COR-L47 (cell line): Measurements from ENCODE around the gene WLS.
"Not testable (repeated sequence)": the region's sequence is repeated elsewhere in the genome, so short reads cannot be mapped to it uniquely, and the experiment has no call there.

Experiments
- DNase-seq: peaks from one replicate; lab custom pipeline; 2025; lab: John Stamatoyannopoulos, UW

WLS gene

DNA sequence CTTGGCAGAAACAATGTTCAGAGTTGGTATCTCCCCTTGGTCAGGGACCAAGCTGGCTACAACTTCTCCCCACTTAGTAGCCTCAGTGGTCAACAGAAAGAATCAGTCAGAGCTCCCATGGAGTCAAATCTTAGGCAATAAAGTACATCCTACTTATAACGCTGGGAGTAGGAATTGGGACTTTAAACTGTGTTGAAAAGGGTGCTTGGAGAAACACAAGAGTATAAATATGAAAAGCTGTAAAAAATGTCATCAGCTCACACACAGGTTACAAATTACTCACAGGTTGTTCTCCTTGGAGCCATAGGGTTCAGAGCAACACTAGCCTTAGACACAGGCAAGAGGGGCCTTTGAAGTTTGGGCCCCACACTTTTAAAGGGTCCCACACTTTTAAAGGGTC, 67.4 kb downstream of the WLS start:
- DNase-seq: no peak

DNA sequence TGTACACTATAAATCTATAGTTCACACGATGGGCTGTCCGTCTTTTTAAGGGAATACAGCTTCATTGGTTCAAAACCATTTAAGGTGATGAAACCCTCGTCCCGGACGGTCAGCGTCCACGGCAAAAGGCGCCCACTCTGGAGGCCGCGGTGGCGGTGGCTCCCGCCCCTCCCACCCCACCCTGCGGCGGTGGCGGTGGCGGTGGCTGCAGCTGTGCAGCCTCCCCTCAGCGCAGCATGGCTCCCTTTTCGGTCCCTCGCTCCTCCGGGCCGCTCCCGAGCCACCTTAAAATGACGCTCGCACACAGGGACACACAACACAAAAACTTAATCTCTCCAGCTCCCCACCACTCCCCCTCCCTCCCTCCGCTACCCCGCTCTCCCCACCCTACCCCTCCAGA, 69.1 kb downstream of the WLS start:
- DNase-seq: no peak

DNA sequence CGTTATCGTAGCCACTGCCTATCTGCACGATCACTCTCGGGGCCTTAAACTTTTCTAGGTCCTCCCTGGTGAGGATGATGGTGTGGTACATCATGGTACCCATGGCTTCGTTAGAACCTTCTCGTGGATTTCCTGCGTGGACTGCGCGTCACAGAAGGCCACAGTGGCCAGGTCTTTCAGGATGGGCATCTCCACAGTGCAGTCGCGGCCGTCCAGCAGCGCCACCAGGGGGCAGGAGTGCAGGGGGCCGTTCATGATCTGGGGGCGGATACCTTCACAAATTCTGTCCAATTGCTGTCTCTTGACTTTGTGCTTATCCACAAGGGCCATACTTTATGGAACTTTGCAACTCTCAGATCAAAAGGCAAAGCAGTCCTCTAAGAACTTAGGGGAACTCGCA, 69.6 kb downstream of the WLS start:
- no peak for DNase-seq

DNA sequence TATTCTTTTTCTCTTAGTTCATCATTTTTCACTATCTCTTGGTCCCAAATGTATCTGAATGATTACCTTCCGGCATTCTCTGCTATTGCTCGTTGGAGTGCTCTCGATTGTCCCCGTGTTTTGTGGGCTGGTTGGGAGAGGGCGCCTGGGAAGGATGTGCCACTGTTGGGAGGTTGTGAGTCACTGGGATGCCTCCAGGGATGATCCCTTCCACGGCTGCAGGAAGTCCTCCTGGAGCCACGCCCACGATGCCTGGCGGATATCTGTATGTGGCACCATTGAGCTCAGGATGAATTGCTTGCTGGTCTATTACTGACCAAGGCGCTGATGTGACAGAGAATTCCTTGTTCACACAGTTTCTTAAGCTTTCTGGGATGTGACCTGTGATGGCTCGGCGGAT, 70.7 kb downstream of the WLS start:
- DNase-seq: not testable (repeated sequence)

DNA sequence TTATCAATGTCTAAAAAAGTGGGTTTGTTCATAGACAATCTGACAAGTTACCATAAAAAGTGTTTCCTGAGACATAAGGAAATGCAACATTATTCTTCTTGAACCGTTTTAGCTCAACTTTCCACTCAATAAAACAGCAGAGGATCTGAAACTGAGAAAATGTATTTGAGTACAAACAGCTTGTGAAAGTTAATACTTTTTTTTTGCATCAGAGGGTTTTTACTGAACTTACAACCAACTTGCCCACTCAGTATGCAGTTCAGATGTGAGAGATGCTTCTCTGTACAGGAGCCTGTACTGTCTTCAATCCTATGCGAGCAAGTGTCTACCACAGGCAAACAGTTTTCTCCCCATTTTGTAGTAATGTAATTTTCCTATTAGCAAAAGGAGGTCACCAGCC, 71.4 kb downstream of the WLS start:
- not testable (repeated sequence) for DNase-seq

DNA sequence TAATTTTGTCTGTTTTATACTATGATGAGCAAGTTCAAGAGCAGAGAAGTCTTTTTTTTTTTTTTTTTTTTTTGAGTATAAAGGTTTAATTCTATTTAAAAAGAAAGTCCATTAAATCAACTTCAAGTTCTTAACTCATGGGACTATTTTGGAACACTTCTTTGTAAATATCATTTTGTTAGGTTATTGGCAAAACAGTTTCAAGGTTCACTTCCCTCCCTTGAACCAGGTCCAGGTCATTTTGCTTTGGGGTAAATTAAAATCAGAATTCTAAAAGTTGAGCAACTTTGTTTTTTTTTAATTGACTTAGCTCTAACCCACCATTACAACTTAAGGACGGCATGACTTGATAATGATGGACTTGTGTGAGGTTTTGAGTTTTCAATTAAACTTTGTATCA, 72.3 kb downstream of the WLS start:
- DNase-seq: no peak

DNA sequence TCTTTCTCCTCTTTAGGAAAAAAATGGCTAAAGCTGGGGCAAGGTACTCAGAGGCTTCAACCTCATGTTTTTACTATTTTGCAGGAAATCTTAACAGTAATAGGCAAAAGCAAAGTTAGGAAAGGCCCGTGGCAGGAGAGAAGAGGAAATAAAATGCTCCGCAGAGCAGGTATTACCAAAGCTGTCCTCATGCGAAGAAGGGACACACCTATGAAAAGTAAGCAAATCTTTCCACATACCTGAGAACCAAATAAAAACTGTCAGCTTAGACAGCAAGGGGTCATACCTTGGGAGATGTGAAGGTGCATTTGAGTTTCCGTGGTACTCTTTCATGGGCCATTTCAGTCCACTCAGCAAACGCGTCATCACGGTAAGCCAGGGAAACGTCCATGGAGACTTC, 73.5 kb downstream of the WLS start:
- DNase-seq: no peak

DNA sequence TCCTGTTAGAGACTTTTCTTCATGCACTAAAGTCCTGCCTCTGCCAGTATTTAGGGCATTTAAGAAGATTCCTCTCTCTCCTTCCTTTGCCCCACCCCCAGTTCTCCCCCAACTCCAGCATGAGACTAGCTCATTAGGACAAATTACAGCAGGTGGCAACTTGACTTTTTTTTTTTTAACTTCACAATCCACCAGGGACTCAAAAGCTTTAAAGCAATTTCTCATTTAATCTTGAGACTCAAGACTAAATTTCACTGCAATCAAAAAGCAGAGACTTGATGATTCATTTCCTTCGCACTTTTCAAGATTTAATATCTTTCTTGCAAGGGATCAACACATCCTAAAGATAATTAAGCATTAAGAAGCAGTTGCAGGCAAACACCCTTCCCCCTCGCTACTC, 74.9 kb downstream of the WLS start:
- DNase-seq: no peak

DNA sequence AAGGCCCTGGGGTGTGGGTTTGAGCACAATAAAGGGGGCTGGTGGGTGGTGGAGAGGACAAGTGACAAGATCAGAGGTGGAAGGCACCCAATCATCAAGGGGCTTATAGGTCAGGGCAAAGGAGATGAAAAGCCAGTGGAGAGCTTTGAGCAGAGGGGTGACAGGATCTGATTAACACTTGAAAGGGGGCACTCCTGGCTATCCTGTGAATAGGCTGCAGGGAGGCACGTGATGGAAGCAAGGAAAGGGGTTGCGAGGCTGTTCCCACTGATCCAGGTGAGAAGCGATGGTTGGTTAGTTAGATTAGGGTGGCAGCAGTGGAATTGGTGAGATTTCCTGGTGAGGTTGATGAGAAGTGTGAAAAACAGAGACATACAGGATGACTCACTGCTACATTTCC, 80.6 kb downstream of the WLS start:
- DNase-seq: no peak

DNA sequence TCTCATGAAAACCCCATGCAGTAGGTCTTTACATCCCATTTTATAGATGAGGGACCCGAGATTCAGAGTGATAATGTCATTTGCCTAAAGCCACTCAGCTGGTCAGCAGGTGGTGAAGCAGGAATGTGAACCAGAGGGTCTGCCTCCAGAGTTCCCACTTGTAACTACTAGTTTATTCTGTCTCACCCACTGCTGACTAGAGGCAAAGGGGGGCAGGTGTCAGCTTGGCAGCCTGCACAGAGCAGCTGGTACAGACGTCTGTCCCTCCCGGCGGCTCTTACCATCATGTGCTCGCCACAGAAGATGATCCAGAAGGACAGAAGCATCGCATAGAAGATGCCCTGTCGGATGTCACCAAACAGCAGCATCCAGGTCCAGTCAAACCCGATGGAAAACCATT, 82.4 kb downstream of the WLS start:
- DNase-seq: no peak

DNA sequence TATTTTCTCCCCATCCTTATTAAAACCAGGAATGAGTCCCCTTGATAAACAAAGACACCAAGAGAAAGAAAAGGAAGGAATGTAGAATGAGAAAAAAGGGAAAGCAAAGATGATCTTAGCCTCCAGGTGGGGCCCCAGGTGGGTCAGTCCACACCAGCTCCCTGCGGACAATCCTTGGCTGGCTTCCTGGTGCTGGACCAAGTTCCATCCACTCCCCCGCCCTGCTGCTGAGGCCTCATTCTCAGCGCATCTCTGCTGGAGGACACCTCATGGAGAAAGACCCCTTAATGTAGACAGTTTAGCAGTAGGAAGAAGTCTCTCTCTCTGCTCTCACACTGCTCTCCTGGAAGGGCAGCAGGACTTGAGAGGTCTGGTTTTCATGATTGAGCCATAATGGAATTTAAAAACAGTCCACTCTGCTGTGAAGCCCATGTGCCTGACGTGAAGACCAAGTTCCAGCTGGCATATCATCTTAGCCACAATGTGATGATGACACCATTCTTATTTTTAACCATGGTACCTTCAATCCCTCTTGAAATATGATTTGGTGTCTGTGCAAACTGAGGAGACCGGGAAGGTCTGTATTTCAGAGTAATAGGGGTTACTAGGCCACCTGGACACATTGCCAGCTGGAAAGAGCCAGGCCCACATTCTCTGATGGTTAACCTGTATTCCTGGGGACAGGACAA, 83.1 kb downstream of the WLS start:
- DNase-seq: no peak

DNA sequence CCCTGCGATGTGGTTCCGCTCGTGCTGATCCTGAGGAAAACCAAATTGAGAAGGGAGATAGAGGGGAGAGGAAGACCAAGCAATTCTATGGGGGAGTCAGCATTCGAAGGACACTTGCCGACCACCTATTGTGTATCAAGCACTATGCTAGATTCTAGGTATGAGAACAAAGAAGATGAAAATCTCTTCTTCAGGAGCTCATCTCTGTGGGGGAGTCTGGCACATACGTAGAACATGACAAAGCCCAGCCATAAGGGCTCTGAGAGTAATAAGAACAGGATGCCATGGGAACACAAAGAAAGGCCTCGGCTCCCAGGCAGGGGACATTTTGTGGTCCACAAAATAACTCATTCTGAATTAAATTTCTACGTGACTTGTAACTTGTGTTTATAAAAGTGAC, 83.7 kb downstream of the WLS start:
- no peak for DNase-seq

DNA sequence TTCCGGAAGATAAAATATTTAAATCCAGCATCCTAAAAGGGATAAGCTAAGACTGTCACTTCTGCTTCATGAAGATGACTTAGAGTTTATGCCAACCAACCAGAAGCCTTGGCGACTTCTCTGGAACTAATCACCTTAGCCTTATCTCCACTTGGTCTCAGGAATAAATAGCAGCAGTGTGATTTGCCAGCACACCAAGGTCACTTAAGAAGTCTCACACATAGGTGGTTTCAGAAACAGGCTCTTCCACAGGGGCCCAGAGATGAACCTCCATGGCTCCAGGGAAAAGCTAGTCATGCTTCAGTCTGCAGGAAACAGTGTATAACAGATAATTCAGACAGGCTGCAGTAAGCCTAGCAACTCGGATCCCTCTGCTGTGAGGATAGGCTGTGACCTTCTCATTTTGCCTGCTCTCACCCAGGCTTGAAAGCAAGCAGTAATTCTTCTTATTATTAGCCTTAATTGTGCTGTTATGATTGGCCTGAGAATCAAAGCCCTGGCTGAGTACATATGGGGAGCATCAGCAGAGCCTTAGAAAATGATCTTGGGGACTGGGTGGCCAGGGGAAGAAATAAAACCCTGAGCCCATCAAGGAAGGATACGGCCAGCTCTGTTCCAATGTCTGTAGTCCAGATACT, 84.7 kb downstream of the WLS start:
- no peak for DNase-seq

DNA sequence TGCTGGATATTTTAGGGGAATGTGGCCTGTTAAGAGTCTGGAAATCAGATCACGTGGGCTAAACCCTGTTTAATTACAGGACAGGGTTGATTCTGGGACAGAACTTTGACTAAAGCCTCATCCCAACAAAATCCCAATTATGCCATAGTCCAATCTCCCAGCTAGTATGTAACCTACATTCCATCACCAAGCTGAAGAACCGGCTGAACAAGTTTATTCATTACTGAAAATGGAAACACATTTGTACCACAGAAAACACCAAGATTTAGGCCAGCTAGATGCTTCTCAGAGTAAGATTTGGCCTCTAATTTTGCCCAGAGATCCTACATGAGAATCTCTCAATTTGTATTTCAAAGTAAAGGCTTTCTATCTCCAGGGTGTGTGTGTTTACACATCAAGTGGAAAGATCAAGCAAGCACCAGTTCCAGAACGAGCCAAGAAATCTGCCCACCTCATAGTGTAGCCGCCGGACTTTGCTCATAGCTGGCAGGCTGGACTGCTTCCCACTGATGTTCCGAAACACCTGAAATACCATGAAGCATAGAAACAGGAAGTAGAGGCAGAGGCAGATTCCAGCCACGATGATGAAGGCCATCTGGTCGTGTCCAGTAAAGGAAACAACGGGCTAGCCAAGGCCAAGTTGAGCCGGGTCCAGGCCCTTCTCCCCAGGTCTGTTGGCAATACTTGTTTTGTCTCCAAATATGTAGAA, 86.8 kb downstream of the WLS start:
- no peak for DNase-seq

DNA sequence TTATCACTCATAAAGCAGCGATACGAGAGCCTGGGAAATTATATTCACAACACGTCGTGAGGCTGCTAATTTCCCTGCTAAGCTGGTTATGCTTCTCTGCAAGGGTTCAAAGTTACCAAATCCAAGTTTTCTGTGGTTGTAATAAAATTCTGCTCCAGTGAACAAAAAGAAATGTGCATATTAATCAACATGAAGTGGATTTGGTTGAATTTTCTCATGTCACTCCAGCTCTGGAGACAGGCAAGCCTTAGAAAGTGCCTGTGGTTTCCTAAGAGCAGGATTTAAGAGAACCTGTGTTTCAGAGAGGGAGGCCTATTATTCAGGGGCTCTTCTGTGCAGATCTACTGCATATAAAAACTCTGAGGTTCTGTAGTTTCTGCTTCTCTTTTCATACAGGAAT, 87.5 kb downstream of the WLS start:
- DNase-seq: no peak

DNA sequence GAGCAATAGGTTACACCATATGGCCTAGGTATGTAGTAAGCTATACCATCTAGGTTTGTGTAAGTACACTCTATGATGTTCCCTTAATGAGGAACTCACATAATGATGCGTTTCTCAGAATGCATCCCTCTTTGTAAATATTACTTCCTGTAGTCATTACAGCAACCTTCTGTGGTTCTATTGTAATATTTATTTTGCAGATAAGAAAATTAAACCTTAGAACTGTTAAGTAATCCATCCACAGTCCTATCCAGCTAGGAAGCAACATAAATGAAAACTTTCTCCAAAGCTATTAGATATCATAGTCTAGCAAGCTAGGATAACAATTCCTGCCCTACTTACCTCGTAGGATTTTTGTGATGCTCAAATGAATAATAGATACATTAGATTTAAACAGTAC, 88.7 kb downstream of the WLS start:
- DNase-seq: no peak

DNA sequence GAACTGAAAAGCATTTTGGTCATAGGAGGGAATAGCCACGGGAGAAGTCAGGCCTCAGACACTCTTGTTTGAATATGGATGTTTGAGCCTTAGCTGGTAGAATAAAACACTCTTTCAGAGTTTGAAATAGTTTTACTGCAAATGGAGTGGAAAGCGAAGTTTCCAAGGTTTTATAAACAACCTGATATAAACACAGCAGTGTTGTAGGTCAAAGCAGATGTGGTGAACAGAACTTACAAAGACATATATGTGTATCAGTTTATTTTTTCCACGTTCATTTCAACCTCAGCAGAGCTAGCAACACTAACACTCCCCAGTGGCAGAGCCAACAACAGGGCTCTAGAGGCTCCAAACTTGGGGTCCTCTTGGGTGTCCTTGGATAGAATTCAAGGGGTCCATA, 89.9 kb downstream of the WLS start:
- DNase-seq: no peak

DNA sequence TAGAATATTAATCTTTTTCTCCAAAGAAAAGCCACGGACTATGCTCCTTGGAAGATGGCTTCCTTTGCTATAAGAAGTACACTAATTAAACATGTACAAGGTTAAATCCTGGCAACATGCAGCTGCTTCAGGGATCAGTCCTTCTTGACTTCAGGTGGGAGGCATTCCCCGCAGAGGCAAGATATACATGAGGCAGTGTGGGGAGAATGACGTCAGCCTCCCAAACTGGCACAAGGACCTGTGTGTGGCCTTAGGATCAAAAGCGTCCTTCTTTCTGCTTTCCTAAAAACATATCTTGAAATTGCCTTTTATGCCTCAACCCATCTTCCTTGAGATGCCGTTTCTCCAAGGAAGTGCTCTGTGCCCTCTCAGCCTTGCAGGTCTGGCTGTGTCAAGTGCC, 90.3 kb downstream of the WLS start:
- no peak for DNase-seq

DNA sequence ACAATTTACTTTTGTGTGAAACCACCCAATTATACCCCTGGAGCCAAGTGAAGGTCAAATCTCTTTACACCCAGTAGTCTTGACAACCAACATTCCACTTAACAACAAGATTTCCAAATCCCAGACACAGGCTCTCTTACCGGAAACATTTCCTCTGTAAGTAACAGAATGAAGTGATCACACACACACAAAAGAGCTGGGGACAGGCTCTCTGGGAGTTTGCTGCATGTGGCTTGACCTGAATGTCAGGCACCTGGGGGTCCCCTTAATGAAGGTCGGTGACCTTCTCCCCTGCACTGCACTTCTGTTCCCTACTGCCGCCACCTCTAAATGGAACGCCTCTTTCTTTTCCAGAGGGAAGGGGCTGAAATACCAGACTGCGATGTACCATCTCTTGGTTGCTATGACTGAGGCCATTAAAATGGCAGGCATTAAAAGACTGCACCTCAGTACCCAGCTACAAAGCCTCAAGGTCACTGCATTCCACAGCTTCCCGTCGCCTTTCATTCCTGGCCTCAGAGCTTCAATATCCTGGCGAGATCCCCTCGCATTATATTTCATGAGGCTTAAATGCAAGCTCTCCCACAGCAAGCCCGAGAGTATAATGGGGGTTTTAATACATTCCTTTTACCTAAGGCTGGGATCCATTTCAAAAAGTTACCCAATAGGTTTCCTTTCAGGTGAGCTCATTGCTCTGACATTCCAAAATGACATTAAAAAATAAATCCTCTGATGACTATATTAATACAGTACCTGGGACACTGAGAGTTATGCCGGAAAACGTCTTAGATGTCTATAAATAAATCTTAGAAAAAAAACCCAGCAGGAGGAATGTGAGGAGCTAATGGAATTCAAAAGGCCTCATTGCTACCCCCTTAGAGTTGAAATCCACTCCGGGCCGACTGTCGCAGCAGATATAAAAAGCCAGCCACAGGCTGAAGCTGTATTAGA, 91.0 kb downstream of the WLS start:
- DNase-seq: no peak

DNA sequence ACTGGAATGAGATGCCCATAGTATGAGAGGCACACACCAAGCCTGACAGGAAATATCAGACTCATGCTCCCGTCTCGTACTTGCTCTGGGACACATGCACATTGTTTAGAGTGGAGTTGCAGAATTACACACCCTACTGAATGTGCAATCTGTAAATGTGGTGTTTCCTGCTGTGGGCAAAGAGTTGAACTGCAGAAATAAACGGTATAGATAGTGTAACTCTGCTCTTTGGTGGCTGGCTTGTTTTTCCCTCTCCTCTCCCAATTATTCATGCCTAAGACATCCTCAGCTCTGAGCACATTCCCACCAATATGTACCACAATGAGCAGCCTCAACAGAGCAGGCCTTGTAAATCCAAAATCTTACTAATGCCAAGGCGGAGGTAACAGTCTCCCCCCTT, 91.8 kb downstream of the WLS start:
- no peak for DNase-seq

DNA sequence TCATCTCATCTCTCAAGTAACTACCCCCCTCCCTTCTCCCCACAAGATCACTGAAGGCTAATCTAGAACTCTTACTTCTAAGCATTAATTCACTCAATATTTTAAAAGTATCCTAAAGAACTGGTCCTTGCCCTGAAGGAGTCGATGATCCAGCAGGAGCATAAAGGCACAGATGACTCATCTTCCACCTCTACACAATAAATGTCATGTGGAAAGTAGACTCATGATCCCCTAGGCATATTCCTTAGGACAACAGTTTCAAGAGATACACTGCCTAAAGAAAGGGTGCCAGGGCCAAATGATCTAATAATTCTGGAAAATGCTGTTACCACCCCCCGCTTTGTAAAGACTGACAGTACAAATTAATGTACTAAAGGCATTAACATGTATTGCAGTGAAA, 96.1 kb downstream of the WLS start:
- DNase-seq: no peak

DNA sequence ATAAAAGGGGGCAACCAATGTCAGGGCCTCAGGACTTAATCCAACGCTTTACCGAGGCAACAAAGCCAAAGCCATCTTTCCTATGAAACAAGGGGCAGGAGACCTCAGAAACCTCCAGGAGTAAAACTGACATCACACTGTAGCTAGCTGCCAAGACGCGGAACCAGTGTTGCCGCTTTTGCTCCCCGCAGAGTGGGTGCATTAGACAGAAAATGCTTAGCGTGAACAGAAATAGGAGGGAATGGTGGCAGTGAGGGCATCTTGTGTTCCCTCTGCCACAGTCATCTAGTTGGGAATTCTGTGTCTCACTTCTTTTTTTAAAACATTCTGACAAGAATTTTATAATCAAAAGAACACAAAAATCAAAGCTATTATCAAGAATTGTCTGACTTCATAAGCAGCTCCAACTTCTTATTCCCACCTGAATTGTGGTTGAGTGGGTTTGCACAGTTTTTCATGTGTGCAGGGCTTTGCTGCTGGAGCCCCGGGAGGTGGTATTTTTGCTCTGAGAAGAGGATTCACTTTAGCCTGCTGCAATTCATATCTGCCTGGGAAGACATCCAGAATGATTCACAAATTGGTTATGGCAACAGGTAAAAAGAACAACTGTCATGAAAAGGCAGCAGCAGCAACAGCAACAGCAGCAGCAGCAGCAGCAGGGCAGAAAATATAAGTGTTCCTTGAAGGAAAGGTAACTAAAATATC, 99.7 kb downstream of the WLS start:
- no peak for DNase-seq
